GDM1 (cell line): ENCODE measurements around the gene SUSD6.

ENCODE experiments used
- DNase-seq: peaks from one replicate; lab custom pipeline; 2025; lab: John Stamatoyannopoulos, UW

Gene SUSD6

GRCh38 chr14:69648480-69649451 is 37.4 kb downstream of the SUSD6 start:
- DNase-seq, result no peak

- DNase-seq, result no peak
Observed at GRCh38 chr14:69650948-69651369, 39.6 kb downstream of the SUSD6 start.

GRCh38 chr14:69651664-69652063 is 40.3 kb downstream of the SUSD6 start:
- no peak for DNase-seq

DNA sequence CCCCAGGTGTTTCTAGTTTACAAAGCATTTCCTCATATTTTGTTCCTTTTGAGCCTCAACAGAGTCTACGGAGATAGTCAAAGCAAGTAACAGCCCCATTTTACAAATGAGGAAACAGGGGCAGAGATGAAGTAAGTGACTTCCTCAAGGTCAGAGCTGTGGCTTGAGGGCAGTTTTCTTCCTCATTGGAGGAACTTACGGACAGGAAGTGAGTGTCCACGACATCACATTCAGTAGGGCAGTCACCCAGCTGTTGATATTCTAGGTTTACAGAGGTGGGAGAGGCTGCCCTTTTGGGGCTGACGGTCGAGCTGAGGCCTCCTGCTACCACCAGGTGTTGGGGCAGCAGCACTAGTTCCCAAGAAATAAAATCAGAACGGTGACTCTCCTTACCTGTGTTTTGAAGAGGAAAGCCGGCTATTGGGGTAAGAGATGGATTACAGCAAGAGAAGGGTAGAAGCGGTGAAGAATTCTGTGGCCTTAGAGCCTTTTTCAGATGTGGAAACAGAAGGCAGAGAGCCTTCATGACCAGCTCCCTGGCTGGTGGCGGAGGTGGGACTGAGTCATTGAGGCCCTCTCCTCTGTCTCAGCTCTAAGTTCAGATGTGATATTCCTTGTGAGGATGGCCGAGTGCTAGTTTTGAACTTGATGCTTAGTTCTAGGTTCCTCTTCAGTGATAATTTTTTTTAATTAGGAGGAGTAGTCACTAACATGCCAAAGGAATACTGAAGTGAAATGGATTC is 41.7 kb downstream of the SUSD6 start:
- peak; percentile 27 for DNase-seq

DNA sequence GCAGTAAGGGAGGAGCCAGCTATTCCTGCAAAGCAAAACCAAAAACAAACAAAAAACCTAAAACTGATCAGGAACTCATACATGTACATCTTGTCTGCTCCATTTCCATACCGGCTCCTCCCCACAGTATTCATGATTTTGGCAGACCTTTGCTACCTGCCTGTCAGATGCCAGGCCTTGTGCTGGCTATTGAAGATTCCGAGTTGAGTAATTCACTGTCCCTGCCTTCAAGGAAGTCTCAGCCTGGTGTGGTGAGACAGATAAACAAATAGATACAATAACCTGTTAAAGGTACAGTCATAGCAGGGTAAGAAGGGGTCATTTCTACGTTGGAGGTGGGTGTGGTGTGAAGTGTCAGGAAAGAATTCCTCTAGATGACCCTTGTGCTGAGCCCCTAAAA is 42.7 kb downstream of the SUSD6 start:
- no peak for DNase-seq

DNA sequence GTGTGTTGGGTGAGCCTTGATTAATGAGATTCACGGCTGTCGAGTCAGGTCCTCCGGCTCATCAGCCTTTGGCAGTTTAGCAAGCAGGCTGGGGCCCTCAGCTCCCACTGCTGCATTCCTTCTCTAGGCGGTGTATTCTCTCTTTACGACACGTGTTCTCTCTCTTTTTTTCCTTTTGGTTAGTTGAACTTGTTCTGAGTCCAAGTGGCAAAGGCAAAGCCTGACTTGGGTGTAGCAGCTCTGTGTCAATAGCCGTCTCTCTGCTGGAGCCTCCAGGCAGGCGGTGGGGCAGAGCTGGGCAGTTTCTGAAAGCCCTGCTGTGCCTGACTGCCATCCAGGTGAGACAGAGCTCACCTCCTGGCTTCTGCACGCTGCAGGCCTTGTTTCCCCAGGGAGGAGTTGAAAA is 46.6 kb downstream of the SUSD6 start:
- no peak for DNase-seq

- DNase-seq, result no peak
Observed at GRCh38 chr14:69658664-69659261, 47.4 kb downstream of the SUSD6 start.

- no peak for DNase-seq
Observed at GRCh38 chr14:69660344-69661193, 49.2 kb downstream of the SUSD6 start.

GRCh38 chr14:69661194-69661537 is 49.8 kb downstream of the SUSD6 start:
- DNase-seq, result no peak

GRCh38 chr14:69662636-69663299 is 51.4 kb downstream of the SUSD6 start:
- DNase-seq, result no peak

DNA sequence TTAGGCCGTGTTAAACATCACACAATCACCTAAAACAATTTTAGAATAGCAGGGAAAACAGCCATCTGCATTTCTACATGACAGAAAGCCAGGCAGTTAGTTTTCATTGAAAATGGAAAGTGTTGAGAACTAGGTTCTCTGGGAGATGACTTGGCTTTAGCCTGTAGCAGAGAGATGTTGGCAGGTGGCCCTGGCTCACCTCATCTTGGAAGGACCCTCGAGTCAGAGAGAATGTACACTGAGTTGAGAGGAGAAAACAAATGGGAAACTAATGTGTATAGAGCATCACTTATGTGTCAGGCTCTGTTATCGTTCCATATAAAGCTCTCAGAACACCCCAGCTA is 51.9 kb downstream of the SUSD6 start:
- DNase-seq, result no peak

GRCh38 chr14:69664265-69664664 is 52.9 kb downstream of the SUSD6 start:
- DNase-seq, result no peak

- DNase-seq, result no peak
Observed at GRCh38 chr14:69664865-69665526, 53.6 kb downstream of the SUSD6 start.

DNA sequence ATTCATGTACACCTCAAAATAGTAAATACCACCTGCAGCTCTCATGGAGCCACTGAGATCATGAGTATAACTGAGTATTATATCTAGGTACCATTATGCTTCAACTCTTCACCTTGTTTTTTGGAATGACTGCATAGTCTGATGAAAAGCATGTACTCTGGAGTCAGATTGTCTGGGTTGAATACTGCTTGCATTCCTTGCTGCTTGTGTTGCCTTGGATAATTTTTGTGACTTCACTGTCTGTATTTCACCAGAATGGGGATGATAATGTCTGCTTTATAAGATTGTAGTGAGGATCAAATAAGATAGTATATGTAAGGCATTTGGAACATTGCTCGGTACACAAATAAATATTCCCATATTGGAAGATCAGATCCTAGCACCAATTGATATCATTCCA is 54.2 kb downstream of the SUSD6 start:
- no peak for DNase-seq

DNA sequence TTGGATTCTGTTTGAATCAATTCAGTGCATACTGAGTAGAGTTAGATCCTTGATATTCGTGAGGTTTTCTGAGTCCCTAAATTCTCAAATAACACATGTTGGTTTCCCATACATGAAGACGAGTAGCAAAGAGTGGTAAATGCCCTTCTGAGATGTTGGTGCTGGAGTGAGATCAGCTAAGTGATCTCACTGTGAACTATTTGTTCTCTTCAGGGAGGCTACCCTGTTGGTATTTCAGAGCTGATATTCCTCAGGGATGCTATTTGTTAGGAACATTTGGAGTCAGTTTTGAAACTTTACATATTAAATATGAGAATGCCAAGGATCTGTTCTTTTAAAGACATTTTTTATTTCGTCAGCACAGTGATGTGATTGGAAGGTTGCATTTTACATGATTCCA is 54.7 kb downstream of the SUSD6 start:
- DNase-seq, result no peak

DNA sequence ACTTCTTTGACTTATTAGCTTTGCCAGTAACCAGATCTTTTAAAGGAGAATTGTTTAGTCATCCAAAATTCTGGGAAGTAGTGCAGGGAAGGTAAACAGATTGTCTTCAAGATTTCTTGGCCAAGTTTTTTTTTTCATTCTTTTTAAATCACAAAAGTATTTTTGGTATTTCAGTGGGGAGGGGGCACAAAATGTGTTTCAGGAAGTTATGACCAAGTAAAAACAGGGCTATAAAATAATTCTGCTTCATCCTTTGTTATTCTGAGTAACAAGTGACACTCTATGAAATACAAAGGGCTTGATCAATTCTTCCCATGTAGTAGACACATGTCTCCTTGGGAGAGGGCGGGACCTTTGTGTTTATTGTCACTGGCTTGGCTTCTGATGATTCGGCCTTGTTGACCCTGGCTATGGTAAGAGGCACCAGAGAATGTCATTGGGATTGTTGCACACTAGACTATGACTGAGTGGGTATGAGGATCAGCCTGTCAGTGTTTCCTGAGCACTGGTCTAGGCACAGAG is 55.4 kb downstream of the SUSD6 start:
- DNase-seq, result no peak

DNA sequence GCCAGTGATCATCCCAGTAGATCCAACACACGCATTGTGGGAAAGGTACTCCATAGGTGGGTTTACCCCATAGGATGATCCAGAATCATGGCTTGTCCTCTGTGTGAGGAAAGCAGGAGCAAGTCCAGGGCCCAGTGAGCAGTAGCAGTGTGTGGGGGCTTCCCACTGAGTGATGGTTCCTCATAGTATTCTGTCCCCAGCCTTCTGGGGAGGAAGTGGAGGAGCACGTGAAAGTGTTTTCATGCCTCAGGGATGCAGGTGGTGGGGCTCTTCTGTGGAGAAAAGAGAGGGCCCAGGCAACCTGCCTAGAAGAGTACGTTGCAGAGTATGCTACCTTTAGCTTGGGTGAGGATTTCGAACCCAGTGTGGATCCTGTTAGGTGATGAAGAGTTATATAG is 56.5 kb downstream of the SUSD6 start:
- no peak for DNase-seq

DNA sequence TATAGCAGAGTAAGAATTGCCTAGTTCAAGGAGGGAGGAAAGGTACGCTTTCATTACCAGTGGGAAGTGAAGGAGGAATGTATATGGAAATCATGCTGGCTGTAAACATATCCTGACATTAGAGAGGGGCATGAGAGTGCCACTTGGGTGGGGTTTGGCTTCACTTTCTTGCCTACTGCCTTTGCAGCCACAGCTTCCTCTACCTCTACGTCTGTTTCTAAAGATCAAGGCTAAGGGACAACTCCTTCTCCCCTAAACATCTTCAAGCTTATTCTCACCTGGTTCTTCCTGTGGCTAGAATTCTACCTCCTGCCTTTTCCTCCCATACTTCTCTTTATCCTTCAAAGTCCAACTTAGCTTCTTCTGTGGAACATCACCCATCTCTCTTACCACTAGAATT is 58.0 kb downstream of the SUSD6 start:
- no peak for DNase-seq

GRCh38 chr14:69670093-69670492 is 58.7 kb downstream of the SUSD6 start:
- DNase-seq, result no peak

DNA sequence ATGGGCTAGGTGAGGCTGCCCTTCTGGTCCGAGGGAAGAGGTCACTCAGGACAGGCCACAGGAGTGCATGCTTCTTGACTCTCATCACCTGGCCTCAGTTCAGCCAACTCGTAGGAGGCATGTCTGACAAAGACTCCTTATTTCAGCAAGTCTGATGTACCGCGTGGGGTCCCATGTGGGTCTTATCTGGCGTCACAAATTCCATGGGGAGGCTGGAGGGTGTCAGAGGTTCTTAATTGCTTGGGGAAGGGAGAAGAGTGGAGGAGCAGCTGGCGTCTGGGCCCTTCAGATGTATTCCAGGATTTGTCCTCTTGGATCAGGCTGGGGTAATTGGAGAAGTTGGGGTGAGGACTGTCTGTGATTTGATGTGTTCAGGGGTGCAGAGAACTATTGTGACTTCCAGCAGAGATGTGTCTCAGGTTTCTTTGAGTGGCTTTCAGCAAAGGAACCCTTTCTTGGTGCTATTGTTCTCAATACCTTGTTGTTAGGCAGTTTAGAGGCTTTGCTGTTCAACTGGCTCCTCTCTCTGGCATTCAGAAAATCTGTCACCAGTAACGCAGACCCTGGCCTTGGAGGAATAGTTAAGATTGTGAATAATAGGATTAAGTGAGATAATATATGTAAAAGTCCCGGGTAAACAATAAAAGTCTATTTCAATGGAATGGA is 60.1 kb downstream of the SUSD6 start:
- DNase-seq, result no peak
